Small intestine (tissue), 7 donors: Measurements from ENCODE around the gene NCF2. TPM values are rescaled to one million over a fixed set of nuclear protein-coding genes. Genes with fewer than 3 reads are reported as not detected.
"Not testable (repeated sequence)": the region's sequence is repeated elsewhere in the genome, so short reads cannot be mapped to it uniquely, and the experiment has no call there.

ENCODE experiments used
- DNase-seq, 2 donors: peaks; one replicate each; pipeline versions ENCODE4 v3.0.0 to v3.0.0-alpha.2; 2013
- FAIRE-seq: peaks from 2 replicates; lab custom pipeline; 2012; peaks lifted over from hg19 to GRCh38; lab: Jason Lieb, UNC
- H3K27ac ChIP-seq, 3 donors: one replicate each; pipeline ENCODE4 v1.5.1; 2013; ENCODE audit warnings: low read length in 2 of 3, mild to moderate bottlenecking in 2 of 3, control low read depth in 1 of 3, inconsistent platforms in 1 of 3, low read depth in 1 of 3, moderate library complexity in 1 of 3
- H3K27me3 ChIP-seq, 3 donors: one replicate each; pipeline ENCODE4 v1.6.1; 2013; ENCODE audit warnings: low read length in 3 of 3, inconsistent platforms in 1 of 3; ENCODE audit not compliant: control insufficient read depth in 3 of 3, insufficient read depth in 3 of 3
- H3K36me3 ChIP-seq, 3 donors: one replicate each; pipeline ENCODE4 v1.6.1; 2013; ENCODE audit warnings: low read length in 3 of 3, inconsistent platforms in 1 of 3, low read depth in 1 of 3, mild to moderate bottlenecking in 1 of 3, moderate library complexity in 1 of 3; ENCODE audit not compliant: control insufficient read depth in 3 of 3, insufficient read depth in 2 of 3
- H3K4me1 ChIP-seq, 3 donors: one replicate each; pipeline ENCODE4 v1.6.1; 2013; ENCODE audit warnings: low read length in 2 of 3, inconsistent platforms in 1 of 3, low read depth in 1 of 3, mild to moderate bottlenecking in 1 of 3, moderate library complexity in 1 of 3; ENCODE audit not compliant: control insufficient read depth in 3 of 3, insufficient read depth in 2 of 3
- H3K4me3 ChIP-seq, 3 donors: one replicate each; pipeline ENCODE4 v1.5.1; 2013; ENCODE audit warnings: low read length in 3 of 3, control low read depth in 1 of 3, inconsistent platforms in 1 of 3, low read depth in 1 of 3, mild to moderate bottlenecking in 1 of 3, moderate library complexity in 1 of 3
- H3K9me3 ChIP-seq, 2 donors: one replicate each; pipeline ENCODE4 v1.6.1; 2013; ENCODE audit warnings: low read depth in 1 of 2, low read length in 1 of 2; ENCODE audit not compliant: control insufficient read depth in 2 of 2, insufficient read depth in 1 of 2
- WGBS, 3 donors: extraction: QIAGEN DNeasy Blood & Tissue Kit; methylation state at CpG; one replicate each; pipeline ENCODE4 v1.1.7; 2013; 5-methylcytosine and 5-hydroxymethylcytosine counted together
- polyA plus RNA-seq, 4 donors: library from polyadenylated mRNA; stranded (reverse) in 3 of 4; unstranded in 1 of 4; fragments of 200-250 nt in 3 of 4; fragments of 120-200 nt in 1 of 4; gene quantifications; one replicate each; pipeline versions ENCODE4 v1.2.1 to v1.2.3, GENCODE V29; 2013
- donor health status: healthy with polysubstance abuse.
- donor health status: control.
- donor health status: control.
- donor health status: Bipolar disorder and iron deficiency.
- donor health status: healthy.

NCF2 gene
- polyA plus RNA-seq, 4 donors: 0.89 to 4.9 (median 3.3) TPM

- no peak for DNase-seq
- no peak for FAIRE-seq
- H3K4me1 ChIP-seq: peaks cover 0 to 7% (median 0%) of the 10 kb centered on the region in 3 donors
- no peak overlapping the region for H3K27ac ChIP-seq
- H3K36me3 ChIP-seq: peaks cover 0 to 10% (median 2%) of the 10 kb centered on the region in 3 donors
- H3K4me3 ChIP-seq: no peak overlapping the region
- H3K9me3 ChIP-seq: no peaks in the 10 kb centered on the region
- 68 to 81% (median 71%) methylated on average over 1 of the region's 1 CpG for WGBS, 3 donors
- no peaks in the 10 kb centered on the region for H3K27me3 ChIP-seq
Observed at GRCh38 chr1:183622013-183622412, 31.8 kb upstream of the NCF2 start.

GRCh38 chr1:183620311-183620710 is 30.1 kb upstream of the NCF2 start:
- no peak for DNase-seq
- Histone ChIP-seq H3K27ac (no peak overlapping the region), H3K9me3 (no peaks in the 10 kb centered on the region), H3K27me3 (no peaks in the 10 kb centered on the region), H3K4me3 (no peak overlapping the region), H3K4me1 (peaks cover 0 to 7% (median 0%) of the 10 kb centered on the region in 3 donors), H3K36me3 (peaks cover 0 to 7% (median 2%) of the 10 kb centered on the region in 3 donors)
- FAIRE-seq: no peak
- 82 to 90% (median 85%) methylated on average over 2 of the region's 2 CpGs for WGBS, 3 donors

DNA sequence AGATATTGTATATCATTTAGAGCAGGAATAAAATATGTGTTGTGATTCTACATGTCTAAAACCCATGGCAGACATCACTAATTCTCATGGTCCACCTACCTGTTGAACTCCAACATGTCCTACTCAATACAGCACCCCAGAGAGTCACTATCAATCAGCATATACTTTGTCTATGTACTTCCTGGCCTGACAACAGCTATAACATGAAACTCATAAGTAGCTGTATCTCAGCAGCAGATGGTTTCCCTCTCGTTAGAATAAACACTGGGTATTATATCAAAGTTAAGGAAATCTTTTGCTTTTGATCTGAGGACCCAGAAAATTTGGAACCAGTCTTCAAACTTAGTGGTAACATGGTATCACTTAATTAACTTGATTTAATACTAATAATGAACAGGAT is 29.5 kb upstream of the NCF2 start:
- Histone ChIP-seq H3K9me3 (no peaks in the 10 kb centered on the region), H3K4me1 (peaks cover 0 to 7% (median 0%) of the 10 kb centered on the region in 3 donors), H3K27ac (no peak overlapping the region), H3K36me3 (peaks cover 0 to 7% (median 2%) of the 10 kb centered on the region in 3 donors), H3K27me3 (no peaks in the 10 kb centered on the region), H3K4me3 (no peak overlapping the region)
- WGBS, 3 donors: 71 to 82% (median 77%) methylated on average over 1 of the region's 1 CpG
- FAIRE-seq (no peak), DNase-seq (no peak)

DNA sequence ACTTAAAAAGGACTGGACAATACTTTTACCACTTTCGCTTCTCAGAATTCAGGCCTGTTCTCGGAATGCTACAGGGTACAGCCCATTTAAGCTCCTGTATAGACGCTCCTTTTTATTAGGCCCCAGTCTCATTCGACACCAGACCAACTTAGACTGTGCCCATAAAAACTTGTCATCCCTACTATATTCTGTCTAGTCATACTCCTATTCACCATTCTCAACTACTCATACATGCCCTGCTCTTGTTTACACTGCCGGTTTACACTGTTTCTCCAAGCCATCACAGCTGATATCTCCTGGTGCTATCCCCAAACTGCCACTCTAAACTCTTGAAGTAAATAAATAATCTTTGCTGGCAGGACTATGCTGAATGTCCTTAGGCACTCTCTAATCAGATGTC is 27.9 kb upstream of the NCF2 start:
- H3K4me1 ChIP-seq, H3K27me3 ChIP-seq, FAIRE-seq, H3K36me3 ChIP-seq, H3K4me3 ChIP-seq, H3K9me3 ChIP-seq, H3K27ac ChIP-seq, DNase-seq: not testable (repeated sequence)
- WGBS, 3 donors: 86 to 88% (median 86%) methylated on average over 3 to 5 of the region's 5 CpGs

GRCh38 chr1:183612975-183613374 is 22.7 kb upstream of the NCF2 start:
- not testable (repeated sequence) for H3K36me3 ChIP-seq, H3K27me3 ChIP-seq, DNase-seq, FAIRE-seq, H3K9me3 ChIP-seq, H3K4me1 ChIP-seq, H3K27ac ChIP-seq, H3K4me3 ChIP-seq
- WGBS, 3 donors: 79 to 94% (median 87%) methylated on average over 2 to 3 of the region's 3 CpGs

DNA sequence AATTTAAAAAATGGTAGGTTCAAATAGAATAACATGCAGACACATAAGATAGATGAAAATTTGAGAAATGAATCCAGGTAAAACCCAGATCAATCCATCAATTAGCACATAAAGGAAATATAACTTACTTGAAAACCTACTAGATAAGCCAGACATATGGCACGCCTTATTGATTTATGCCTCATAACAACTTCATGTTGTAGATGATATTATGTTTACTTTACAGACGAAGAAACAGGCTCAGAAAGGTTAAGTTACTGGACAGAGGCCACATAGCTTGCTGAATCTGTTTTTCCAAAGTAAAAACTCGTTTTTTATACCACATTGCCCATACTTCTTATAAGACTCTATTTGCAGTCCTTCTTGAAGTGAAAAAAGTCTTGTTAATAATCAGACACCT is 22.1 kb upstream of the NCF2 start:
- no peaks in the 10 kb centered on the region for H3K27me3 ChIP-seq
- FAIRE-seq: no peak
- H3K9me3 ChIP-seq: no peaks in the 10 kb centered on the region
- 34 to 64% (median 49%) methylated on average over 3 of the region's 3 CpGs for WGBS, 3 donors
- H3K36me3 ChIP-seq: no peaks in the 10 kb centered on the region
- no peak for DNase-seq
- H3K4me3 ChIP-seq: no peak overlapping the region
- H3K27ac ChIP-seq: no peak overlapping the region
- peaks cover 0 to 8% (median 3%) of the 10 kb centered on the region in 3 donors for H3K4me1 ChIP-seq

GRCh38 chr1:183611021-183611420 is 20.8 kb upstream of the NCF2 start:
- H3K27ac ChIP-seq: no peak overlapping the region
- DNase-seq: no peak
- no peaks in the 10 kb centered on the region for H3K36me3 ChIP-seq
- H3K4me1 ChIP-seq: peaks cover 0 to 8% (median 3%) of the 10 kb centered on the region in 3 donors
- 33 to 38% (median 35%) methylated on average over 2 of the region's 2 CpGs for WGBS, 3 donors
- no peaks in the 10 kb centered on the region for H3K27me3 ChIP-seq
- H3K9me3 ChIP-seq: no peaks in the 10 kb centered on the region
- no peak overlapping the region for H3K4me3 ChIP-seq
- FAIRE-seq: no peak

DNA sequence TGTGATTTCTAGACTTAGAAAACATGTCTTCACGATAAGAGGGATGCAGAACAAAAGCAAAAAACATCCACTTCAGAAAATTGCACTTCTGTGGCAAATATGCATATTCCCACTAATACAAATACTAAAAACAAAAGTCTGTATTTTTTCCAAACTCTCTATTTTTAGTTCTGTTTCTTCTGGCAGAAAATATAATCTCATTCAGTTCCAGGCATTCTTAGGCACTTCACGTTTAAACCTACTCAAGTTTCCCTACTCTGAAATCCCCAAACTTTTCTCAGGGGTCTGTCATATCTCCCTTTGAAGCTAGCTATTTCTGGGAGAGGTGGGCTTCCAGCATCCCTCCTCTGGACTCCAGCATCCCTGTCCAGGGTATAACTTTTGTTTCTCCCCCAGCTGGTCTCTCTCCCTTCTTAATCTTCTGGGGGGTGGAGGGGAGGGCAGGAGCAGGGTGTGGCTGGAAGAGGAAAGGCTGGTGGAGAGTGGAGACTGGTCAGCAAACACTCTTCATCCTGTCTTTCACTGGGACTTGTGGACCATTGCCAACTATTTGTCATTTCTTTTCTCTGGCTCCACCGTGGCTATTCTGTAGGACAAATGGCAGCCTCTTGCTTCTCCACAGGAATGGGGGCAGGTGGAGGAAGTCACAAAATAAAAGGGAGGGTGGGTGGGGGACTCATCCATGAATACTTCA is 19.6 kb upstream of the NCF2 start:
- FAIRE-seq: no peak
- DNase-seq: no peak
- H3K4me3 ChIP-seq: peak overlapping the region in 1 of 3 donors; percentile 1
- 36 to 56% (median 40%) methylated on average over 3 of the region's 3 CpGs for WGBS, 3 donors
- H3K27ac ChIP-seq: no peak overlapping the region
- no peaks in the 10 kb centered on the region for H3K36me3 ChIP-seq
- peaks cover 0 to 8% (median 3%) of the 10 kb centered on the region in 3 donors for H3K4me1 ChIP-seq
- no peaks in the 10 kb centered on the region for H3K9me3 ChIP-seq
- H3K27me3 ChIP-seq: no peaks in the 10 kb centered on the region
